ENCODE data around the gene PER1. TPM values are rescaled to one million over a fixed set of nuclear protein-coding genes. Genes with fewer than 3 reads are reported as not detected.

PER1 gene
- total and polyA plus RNA-seq, 9 of the 15 experiments (the other 6 are each of a cell fraction or from before 2014, with no cell fraction given), result 0.13 to 26.0 (median 3.4) TPM

DNA sequence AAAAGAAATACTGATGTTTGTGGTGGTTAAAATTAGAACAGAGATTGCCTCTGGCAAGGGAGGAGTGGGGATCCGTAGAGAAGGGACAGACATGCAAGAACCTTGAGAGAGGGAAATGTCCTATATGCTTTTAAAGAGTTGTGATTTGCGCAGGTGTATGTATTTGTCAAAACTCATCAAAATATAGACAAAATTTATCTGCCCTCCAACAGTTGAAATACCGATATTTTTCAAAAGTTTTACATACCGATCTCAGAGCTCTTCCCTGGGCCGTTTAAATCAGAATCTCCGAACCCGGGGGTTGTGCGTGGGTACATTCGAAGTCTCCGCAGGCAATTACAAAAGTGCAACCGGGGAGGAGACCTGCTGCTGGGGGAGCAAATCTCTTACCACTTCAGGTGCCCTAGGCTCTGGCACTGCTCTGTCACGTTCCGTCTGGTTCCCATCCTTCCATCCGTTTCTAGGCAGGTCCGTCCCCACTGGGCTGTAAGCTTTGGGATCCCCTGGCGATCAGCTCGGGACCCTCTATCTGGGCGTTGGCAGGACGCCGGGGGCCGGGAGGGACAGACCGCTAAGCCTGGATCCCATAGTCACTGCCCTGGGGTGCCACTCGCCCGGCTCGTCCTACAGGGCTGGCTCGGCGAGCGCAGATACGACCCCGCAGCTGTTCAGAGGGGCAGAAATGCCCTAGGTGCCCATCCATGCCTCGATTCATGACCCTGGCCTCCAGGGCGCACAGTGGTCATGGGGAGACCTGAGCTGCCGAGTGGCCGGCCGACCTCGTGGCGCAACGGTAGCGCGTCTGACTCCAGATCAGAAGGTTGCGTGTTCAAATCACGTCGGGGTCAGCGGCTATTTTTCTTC, 33.6 kb upstream of the PER1 start (continued):
- TF ChIP-seq, protein P1, sequence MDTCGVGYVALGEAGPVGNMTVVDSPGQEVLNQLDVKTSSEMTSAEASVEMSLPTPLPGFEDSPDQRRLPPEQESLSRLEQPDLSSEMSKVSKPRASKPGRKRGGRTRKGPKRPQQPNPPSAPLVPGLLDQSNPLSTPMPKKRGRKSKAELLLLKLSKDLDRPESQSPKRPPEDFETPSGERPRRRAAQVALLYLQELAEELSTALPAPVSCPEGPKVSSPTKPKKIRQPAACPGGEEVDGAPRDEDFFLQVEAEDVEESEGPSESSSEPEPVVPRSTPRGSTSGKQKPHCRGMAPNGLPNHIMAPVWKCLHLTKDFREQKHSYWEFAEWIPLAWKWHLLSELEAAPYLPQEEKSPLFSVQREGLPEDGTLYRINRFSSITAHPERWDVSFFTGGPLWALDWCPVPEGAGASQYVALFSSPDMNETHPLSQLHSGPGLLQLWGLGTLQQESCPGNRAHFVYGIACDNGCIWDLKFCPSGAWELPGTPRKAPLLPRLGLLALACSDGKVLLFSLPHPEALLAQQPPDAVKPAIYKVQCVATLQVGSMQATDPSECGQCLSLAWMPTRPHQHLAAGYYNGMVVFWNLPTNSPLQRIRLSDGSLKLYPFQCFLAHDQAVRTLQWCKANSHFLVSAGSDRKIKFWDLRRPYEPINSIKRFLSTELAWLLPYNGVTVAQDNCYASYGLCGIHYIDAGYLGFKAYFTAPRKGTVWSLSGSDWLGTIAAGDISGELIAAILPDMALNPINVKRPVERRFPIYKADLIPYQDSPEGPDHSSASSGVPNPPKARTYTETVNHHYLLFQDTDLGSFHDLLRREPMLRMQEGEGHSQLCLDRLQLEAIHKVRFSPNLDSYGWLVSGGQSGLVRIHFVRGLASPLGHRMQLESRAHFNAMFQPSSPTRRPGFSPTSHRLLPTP (IDR thresholded peaks at IDR 0.05; ENCODE audit: borderline replicate concordance, extremely low read depth, insufficient read length), result peak; percentile 96
- no peak for TF ChIP-seq TFAM (CRISPR knock-in tag; conservative IDR thresholded peaks at IDR 0.05)
- 0 out of 2 replicates have a peak, but pooled peaks have one; percentile 53 for TF ChIP-seq ZNF12 (CRISPR knock-in tag; IDR thresholded peaks at IDR 0.05)
- TF ChIP-seq ZNF57 (CRISPR knock-in tag; IDR thresholded peaks at IDR 0.05), result no peak
- TF ChIP-seq ZNF764 (CRISPR knock-in tag; IDR thresholded peaks at IDR 0.05; ENCODE audit: low read depth), result 0 out of 2 replicates have a peak, but pooled peaks have one; percentile 63
- TF ChIP-seq, protein P2, sequence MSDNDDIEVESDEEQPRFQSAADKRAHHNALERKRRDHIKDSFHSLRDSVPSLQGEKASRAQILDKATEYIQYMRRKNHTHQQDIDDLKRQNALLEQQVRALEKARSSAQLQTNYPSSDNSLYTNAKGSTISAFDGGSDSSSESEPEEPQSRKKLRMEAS (CRISPR knock-in tag; IDR thresholded peaks at IDR 0.05), result peak; percentile 75; the same call in 1 of the 2 replicates
- TF ChIP-seq, protein P3, sequence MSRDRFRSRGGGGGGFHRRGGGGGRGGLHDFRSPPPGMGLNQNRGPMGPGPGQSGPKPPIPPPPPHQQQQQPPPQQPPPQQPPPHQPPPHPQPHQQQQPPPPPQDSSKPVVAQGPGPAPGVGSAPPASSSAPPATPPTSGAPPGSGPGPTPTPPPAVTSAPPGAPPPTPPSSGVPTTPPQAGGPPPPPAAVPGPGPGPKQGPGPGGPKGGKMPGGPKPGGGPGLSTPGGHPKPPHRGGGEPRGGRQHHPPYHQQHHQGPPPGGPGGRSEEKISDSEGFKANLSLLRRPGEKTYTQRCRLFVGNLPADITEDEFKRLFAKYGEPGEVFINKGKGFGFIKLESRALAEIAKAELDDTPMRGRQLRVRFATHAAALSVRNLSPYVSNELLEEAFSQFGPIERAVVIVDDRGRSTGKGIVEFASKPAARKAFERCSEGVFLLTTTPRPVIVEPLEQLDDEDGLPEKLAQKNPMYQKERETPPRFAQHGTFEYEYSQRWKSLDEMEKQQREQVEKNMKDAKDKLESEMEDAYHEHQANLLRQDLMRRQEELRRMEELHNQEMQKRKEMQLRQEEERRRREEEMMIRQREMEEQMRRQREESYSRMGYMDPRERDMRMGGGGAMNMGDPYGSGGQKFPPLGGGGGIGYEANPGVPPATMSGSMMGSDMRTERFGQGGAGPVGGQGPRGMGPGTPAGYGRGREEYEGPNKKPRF (IDR thresholded peaks at IDR 0.05; ENCODE audit: low read depth, low read length), result no peak
- TF ChIP-seq PCBP2 (IDR thresholded peaks at IDR 0.05; ENCODE audit: low read depth, low read length, poor library complexity, severe bottlenecking), result no peak
- no peak for TF ChIP-seq NCOA6 (IDR thresholded peaks at IDR 0.05)
- TF ChIP-seq ZNF124 (CRISPR knock-in tag; IDR thresholded peaks at IDR 0.05), result no peak
- TF ChIP-seq ELF2 (CRISPR knock-in tag; IDR thresholded peaks at IDR 0.05), result no peak
- TF ChIP-seq CBFB (CRISPR knock-in tag; IDR thresholded peaks at IDR 0.05), result peak; percentile 52; the same call in 1 of the 2 replicates
- TF ChIP-seq DNMT1 (IDR thresholded peaks at IDR 0.05), result no peak
- TF ChIP-seq ZZZ3 (IDR thresholded peaks at IDR 0.05), result no peak
- TF ChIP-seq, protein P4, sequence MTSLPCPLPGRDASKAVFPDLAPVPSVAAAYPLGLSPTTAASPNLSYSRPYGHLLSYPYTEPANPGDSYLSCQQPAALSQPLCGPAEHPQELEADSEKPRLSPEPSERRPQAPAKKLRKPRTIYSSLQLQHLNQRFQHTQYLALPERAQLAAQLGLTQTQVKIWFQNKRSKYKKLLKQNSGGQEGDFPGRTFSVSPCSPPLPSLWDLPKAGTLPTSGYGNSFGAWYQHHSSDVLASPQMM (CRISPR knock-in tag; IDR thresholded peaks at IDR 0.05), result no peak

All from K562 (cell line).